Measurements from ENCODE around the gene FLYWCH1. TPM values are rescaled to one million over a fixed set of nuclear protein-coding genes. Genes with fewer than 3 reads are reported as not detected.
"Not testable (repeated sequence)": the region's sequence is repeated elsewhere in the genome, so short reads cannot be mapped to it uniquely, and the experiment has no call there.

FLYWCH1 gene
- total and polyA plus RNA-seq, 9 donors, result 7.8 to 28.5 (median 17.3) TPM

DNA sequence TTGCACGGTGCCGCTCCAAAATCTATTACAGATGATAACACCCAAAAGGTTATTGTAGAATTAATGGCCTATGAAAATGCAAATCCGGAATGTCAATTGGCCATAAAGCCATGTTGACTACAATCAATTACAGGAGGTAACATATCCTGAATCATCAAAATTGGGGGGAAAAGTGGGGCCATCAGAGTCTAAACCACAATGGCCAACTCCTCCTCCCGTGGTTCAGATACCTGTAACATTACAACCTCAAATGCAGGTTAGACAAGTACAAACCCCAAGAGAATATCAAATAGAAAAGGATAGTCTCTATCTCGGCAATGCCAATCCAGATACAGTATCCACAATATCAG lies 14.9 kb downstream of the FLYWCH1 start:
- Histone ChIP-seq H3K9me3 (replicated peaks; ENCODE audit: control insufficient read depth, low read depth, low read length) (no peaks in the 10 kb centered on the region), H3K4me3 (ENCODE audit: low read length) (no peak overlapping the region), H3K27me3 (ENCODE audit: control insufficient read depth, insufficient read depth, low read length) (no peaks in the 10 kb centered on the region), H3K27ac (ENCODE audit: low read length) (no peak overlapping the region), H3K36me3 (ENCODE audit: control insufficient read depth, insufficient read depth, low read length) (peaks cover 27% of the 10 kb centered on the region), H3K4me1 (ENCODE audit: control insufficient read depth, insufficient read depth, low read length) (peaks cover 18% of the 10 kb centered on the region)
- DNase-seq, result no peak
- no CpG with 5 or more reads among the region's 5 CpGs for WGBS (ENCODE audit: insufficient coverage)

DNA sequence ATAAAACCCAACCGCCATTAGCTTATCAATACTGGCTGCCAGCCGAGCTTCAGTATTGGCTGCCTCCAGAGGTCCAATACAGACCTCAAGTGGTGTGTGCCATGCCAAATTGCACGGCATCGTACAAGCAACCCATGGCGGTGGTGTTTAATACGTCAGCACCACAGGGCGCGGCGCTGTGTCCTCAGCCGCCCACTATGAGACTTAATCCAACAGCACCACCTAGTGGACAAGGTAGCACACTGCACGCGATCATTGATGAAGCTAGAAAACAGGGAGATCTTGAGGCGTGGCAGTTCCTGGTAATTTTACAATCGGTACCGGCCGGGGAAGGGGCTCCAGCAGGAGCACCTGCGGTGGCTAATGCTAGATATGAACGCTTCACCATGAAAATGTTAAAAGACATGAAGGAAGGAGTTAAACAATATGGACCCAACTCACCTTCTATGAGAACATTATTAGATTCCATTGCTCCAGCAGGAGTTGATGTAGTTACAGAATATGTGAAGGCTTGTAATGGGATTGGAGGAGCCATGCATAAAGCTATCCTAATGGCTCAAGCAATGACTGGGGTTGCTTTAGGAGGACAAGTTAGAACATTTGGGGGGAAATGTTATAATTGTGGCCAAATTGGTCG lies 15.4 kb downstream of the FLYWCH1 start:
- H3K4me3 ChIP-seq (ENCODE audit: low read length), result no peak overlapping the region
- H3K4me1 ChIP-seq (ENCODE audit: control insufficient read depth, insufficient read depth, low read length), result peaks cover 18% of the 10 kb centered on the region
- peaks cover 27% of the 10 kb centered on the region for H3K36me3 ChIP-seq (ENCODE audit: control insufficient read depth, insufficient read depth, low read length)
- 14% methylated on average over 13 of the region's 19 CpGs for WGBS (ENCODE audit: insufficient coverage)
- no peak overlapping the region for H3K27ac ChIP-seq (ENCODE audit: low read length)
- DNase-seq, result peak; percentile 89
- H3K27me3 ChIP-seq (ENCODE audit: control insufficient read depth, insufficient read depth, low read length), result no peaks in the 10 kb centered on the region
- no peaks in the 10 kb centered on the region for H3K9me3 ChIP-seq (replicated peaks; ENCODE audit: control insufficient read depth, low read depth, low read length)

- H3K36me3 ChIP-seq (ENCODE audit: control insufficient read depth, insufficient read depth, low read length), result peaks cover 28% of the 10 kb centered on the region
- WGBS (ENCODE audit: insufficient coverage), result no CpG with 5 or more reads among the region's 4 CpGs
- DNase-seq; H3K9me3 ChIP-seq (replicated peaks; ENCODE audit: control insufficient read depth, low read depth, low read length); H3K27me3 ChIP-seq (ENCODE audit: control insufficient read depth, insufficient read depth, low read length); H3K27ac ChIP-seq (ENCODE audit: low read length); H3K4me3 ChIP-seq (ENCODE audit: low read length): not testable (repeated sequence)
- H3K4me1 ChIP-seq (ENCODE audit: control insufficient read depth, insufficient read depth, low read length), result peaks cover 18% of the 10 kb centered on the region
Observed at GRCh38 chr16:2928151-2928550, 16.4 kb downstream of the FLYWCH1 start.

GRCh38 chr16:2928796-2929195 lies 17.1 kb downstream of the FLYWCH1 start:
- DNase-seq, result no peak
- 93% methylated on average over 6 of the region's 11 CpGs for WGBS (ENCODE audit: insufficient coverage)
- peaks cover 33% of the 10 kb centered on the region for H3K36me3 ChIP-seq (ENCODE audit: control insufficient read depth, insufficient read depth, low read length)
- peaks cover 18% of the 10 kb centered on the region for H3K4me1 ChIP-seq (ENCODE audit: control insufficient read depth, insufficient read depth, low read length)
- no peaks in the 10 kb centered on the region for H3K9me3 ChIP-seq (replicated peaks; ENCODE audit: control insufficient read depth, low read depth, low read length)
- H3K27me3 ChIP-seq (ENCODE audit: control insufficient read depth, insufficient read depth, low read length), result no peaks in the 10 kb centered on the region
- no peak overlapping the region for H3K4me3 ChIP-seq (ENCODE audit: low read length)
- no peak overlapping the region for H3K27ac ChIP-seq (ENCODE audit: low read length)

- Histone ChIP-seq H3K36me3 (ENCODE audit: control insufficient read depth, insufficient read depth, low read length) (peaks cover 42% of the 10 kb centered on the region), H3K27me3 (ENCODE audit: control insufficient read depth, insufficient read depth, low read length) (no peaks in the 10 kb centered on the region), H3K9me3 (replicated peaks; ENCODE audit: control insufficient read depth, low read depth, low read length) (no peaks in the 10 kb centered on the region), H3K4me3 (ENCODE audit: low read length) (no peak overlapping the region), H3K4me1 (ENCODE audit: control insufficient read depth, insufficient read depth, low read length) (peaks cover 13% of the 10 kb centered on the region), H3K27ac (ENCODE audit: low read length) (no peak overlapping the region)
- DNase-seq, result no peak
- WGBS (ENCODE audit: insufficient coverage), result 84% methylated on average over 14 of the region's 14 CpGs
Observed at GRCh38 chr16:2929693-2930092, 18.0 kb downstream of the FLYWCH1 start.

- H3K9me3 ChIP-seq (replicated peaks; ENCODE audit: control insufficient read depth, low read depth, low read length), result no peaks in the 10 kb centered on the region
- no peak for DNase-seq
- peaks cover 7% of the 10 kb centered on the region for H3K4me1 ChIP-seq (ENCODE audit: control insufficient read depth, insufficient read depth, low read length)
- H3K4me3 ChIP-seq (ENCODE audit: low read length), result no peak overlapping the region
- H3K27me3 ChIP-seq (ENCODE audit: control insufficient read depth, insufficient read depth, low read length), result no peaks in the 10 kb centered on the region
- no peak overlapping the region for H3K27ac ChIP-seq (ENCODE audit: low read length)
- 96% methylated on average over 11 of the region's 15 CpGs for WGBS (ENCODE audit: insufficient coverage)
- peaks cover 44% of the 10 kb centered on the region for H3K36me3 ChIP-seq (ENCODE audit: control insufficient read depth, insufficient read depth, low read length)
Observed at GRCh38 chr16:2930236-2930635, 18.5 kb downstream of the FLYWCH1 start.

GRCh38 chr16:2931231-2931914 lies 19.6 kb downstream of the FLYWCH1 start:
- H3K4me1 ChIP-seq (ENCODE audit: control insufficient read depth, insufficient read depth, low read length); H3K9me3 ChIP-seq (replicated peaks; ENCODE audit: control insufficient read depth, low read depth, low read length); DNase-seq; H3K27me3 ChIP-seq (ENCODE audit: control insufficient read depth, insufficient read depth, low read length); H3K4me3 ChIP-seq (ENCODE audit: low read length); H3K27ac ChIP-seq (ENCODE audit: low read length): not testable (repeated sequence)
- H3K36me3 ChIP-seq (ENCODE audit: control insufficient read depth, insufficient read depth, low read length), result peaks cover 49% of the 10 kb centered on the region
- 88% methylated on average over 7 of the region's 13 CpGs for WGBS (ENCODE audit: insufficient coverage)

DNA sequence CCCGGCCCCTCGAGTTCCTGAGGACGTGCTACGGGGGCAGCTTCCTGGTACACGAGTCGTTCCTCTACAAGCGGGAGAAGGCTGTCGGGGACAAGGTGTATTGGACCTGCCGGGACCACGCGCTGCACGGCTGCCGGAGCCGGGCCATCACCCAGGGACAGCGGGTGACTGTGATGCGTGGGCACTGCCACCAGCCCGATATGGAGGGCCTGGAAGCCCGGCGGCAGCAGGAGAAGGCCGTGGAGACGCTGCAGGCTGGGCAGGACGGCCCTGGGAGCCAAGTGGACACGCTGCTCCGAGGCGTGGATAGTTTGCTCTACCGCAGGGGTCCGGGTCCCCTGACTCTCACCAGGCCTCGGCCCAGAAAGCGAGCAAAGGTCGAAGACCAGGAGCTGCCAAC lies 21.4 kb downstream of the FLYWCH1 start:
- no peak for DNase-seq
- no peaks in the 10 kb centered on the region for H3K27me3 ChIP-seq (ENCODE audit: control insufficient read depth, insufficient read depth, low read length)
- H3K4me1 ChIP-seq (ENCODE audit: control insufficient read depth, insufficient read depth, low read length), result no peaks in the 10 kb centered on the region
- H3K4me3 ChIP-seq (ENCODE audit: low read length), result no peak overlapping the region
- peaks cover 65% of the 10 kb centered on the region for H3K36me3 ChIP-seq (ENCODE audit: control insufficient read depth, insufficient read depth, low read length)
- 94% methylated on average over 30 of the region's 30 CpGs for WGBS (ENCODE audit: insufficient coverage)
- H3K27ac ChIP-seq (ENCODE audit: low read length), result no peak overlapping the region
- H3K9me3 ChIP-seq (replicated peaks; ENCODE audit: control insufficient read depth, low read depth, low read length), result no peaks in the 10 kb centered on the region

- no peak for DNase-seq
- WGBS (ENCODE audit: insufficient coverage), result 84% methylated on average over 9 of the region's 22 CpGs
- H3K36me3 ChIP-seq (ENCODE audit: control insufficient read depth, insufficient read depth, low read length), result peaks cover 68% of the 10 kb centered on the region
Observed at GRCh38 chr16:2933701-2934100, 22.0 kb downstream of the FLYWCH1 start.

DNA sequence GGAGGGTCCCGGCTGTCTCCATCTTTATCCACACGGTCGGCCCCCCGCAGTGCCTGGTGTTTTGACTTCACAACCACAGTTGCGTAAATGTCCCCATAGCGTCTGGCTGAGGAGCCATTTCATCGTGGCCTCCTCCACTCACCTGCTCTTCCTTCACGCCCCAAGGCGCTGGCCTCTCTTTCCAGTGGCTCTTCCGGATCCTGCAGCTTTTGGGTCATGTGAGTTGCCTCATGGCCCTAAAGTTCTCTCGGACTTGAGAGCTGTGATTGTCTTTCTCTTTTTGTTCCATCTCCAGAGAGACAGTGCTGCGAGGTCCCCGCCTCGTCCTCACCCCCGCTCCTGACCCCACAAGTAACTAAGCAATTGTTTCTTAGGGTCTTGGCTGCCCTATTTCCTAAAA lies 22.7 kb downstream of the FLYWCH1 start:
- Histone ChIP-seq H3K27me3 (ENCODE audit: control insufficient read depth, insufficient read depth, low read length) (no peaks in the 10 kb centered on the region), H3K27ac (ENCODE audit: low read length) (no peak overlapping the region), H3K4me1 (ENCODE audit: control insufficient read depth, insufficient read depth, low read length) (no peaks in the 10 kb centered on the region), H3K4me3 (ENCODE audit: low read length) (no peak overlapping the region), H3K36me3 (ENCODE audit: control insufficient read depth, insufficient read depth, low read length) (peaks cover 65% of the 10 kb centered on the region), H3K9me3 (replicated peaks; ENCODE audit: control insufficient read depth, low read depth, low read length) (no peaks in the 10 kb centered on the region)
- no peak for DNase-seq
- 81% methylated on average over 15 of the region's 15 CpGs for WGBS (ENCODE audit: insufficient coverage)

More at GRCh38 chr16:2933701-2934100, 22.0 kb downstream of the FLYWCH1 start:
- Histone ChIP-seq H3K4me1 (ENCODE audit: control insufficient read depth, insufficient read depth, low read length) (no peaks in the 10 kb centered on the region), H3K27ac (ENCODE audit: low read length) (no peak overlapping the region), H3K4me3 (ENCODE audit: low read length) (no peak overlapping the region), H3K27me3 (ENCODE audit: control insufficient read depth, insufficient read depth, low read length) (no peaks in the 10 kb centered on the region), H3K9me3 (replicated peaks; ENCODE audit: control insufficient read depth, low read depth, low read length) (no peaks in the 10 kb centered on the region)

Measured in muscle of leg (tissue), 11 donors.